Thymus (tissue), 11 donors: ENCODE data around the gene APPBP2. TPM values are rescaled to one million over a fixed set of nuclear protein-coding genes. Genes with fewer than 3 reads are reported as not detected.

Experiments
- DNase-seq, 9 donors: peaks; one replicate each; pipeline ENCODE4 v3.0.0-alpha.2; 2013; ENCODE audit warnings: low spot score in 9 of 9, low read depth in 6 of 9, missing footprints in 1 of 9
- H3K27ac ChIP-seq, 2 donors: one replicate each; pipeline ENCODE4 v1.5.1; 2013; ENCODE audit warnings: control low read depth in 1 of 2, low read depth in 1 of 2, low read length in 1 of 2, mild to moderate bottlenecking in 1 of 2, moderate library complexity in 1 of 2
- H3K27me3 ChIP-seq, 2 donors: one replicate each; pipeline ENCODE4 v1.5.1; 2013; ENCODE audit warnings: low read length in 1 of 2; ENCODE audit not compliant: control insufficient read depth in 2 of 2, insufficient read depth in 1 of 2
- H3K36me3 ChIP-seq, 2 donors: one replicate each; pipeline ENCODE4 v1.5.1; 2013; ENCODE audit warnings: low read length in 1 of 2, mild to moderate bottlenecking in 1 of 2, moderate library complexity in 1 of 2; ENCODE audit not compliant: control insufficient read depth in 2 of 2, insufficient read depth in 2 of 2
- H3K4me1 ChIP-seq, 2 donors: one replicate each; pipeline ENCODE4 v1.5.1; 2013; ENCODE audit warnings: low read length in 2 of 2; ENCODE audit not compliant: control insufficient read depth in 2 of 2, insufficient read depth in 2 of 2
- H3K4me3 ChIP-seq, 2 donors: one replicate each; pipeline ENCODE4 v1.5.1; 2013; ENCODE audit warnings: low read length in 2 of 2, control low read depth in 1 of 2, mild to moderate bottlenecking in 1 of 2
- H3K9me3 ChIP-seq, 2 donors: one replicate each; pipeline ENCODE4 v1.5.1; 2013; ENCODE audit warnings: low read length in 1 of 2, mild to moderate bottlenecking in 1 of 2; ENCODE audit not compliant: control insufficient read depth in 2 of 2, insufficient read depth in 1 of 2
- WGBS: extraction: QIAGEN DNeasy Blood & Tissue Kit; methylation state at CpG from one replicate; pipeline ENCODE4 v1.1.7; 2013; 5-methylcytosine and 5-hydroxymethylcytosine counted together
- polyA plus RNA-seq: library from polyadenylated mRNA; stranded (reverse); fragments of 200-250 nt; gene quantifications from one replicate; pipeline ENCODE4 v1.2.3, GENCODE V29; 2013
- total RNA-seq: library from RNA; stranded (reverse); fragments of 120-200 nt; gene quantifications from one replicate; pipeline ENCODE4 v1.2.4, GENCODE V29; 2013
- donor health status: healthy.

APPBP2 gene
- total and polyA plus RNA-seq, 2 donors = 11.4 to 17.8 TPM

DNA sequence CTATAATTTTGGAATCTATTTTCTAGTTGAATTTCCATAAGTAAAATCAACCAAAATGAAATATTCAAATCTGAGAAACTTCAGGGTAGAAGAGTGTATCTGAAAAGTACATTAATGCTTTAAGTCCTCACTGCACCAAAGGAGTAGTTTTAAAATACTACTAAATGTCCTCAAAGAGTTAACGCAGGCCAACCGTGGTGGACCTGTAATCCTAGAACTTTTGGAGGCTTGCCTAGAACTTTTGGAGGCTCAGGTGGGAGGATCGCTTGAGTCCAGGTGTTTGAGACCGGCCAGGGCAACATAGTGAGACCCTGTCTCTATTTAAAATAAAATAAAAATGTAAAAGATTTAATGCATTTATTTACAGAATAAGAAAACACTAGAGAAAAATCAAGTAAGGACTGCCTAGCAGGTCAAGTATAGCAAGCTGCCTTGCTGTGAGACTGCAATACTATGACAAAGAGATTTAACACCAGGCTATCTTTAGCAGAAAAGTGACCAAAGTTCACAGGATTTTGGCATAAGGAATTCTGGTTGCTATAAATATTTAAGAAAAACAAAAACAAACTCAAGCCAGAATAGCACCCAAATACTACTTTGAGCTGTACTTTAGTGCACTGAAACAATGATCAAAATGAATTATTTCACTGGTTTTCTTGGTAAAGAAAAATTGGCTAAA is 62.7 kb downstream of the APPBP2 start:
- Histone ChIP-seq H3K4me3 (no peak overlapping the region), H3K36me3 (peaks cover 18 to 52% of the 10 kb centered on the region in 2 donors), H3K9me3 (no peaks in the 10 kb centered on the region), H3K27me3 (no peaks in the 10 kb centered on the region), H3K27ac (no peak overlapping the region), H3K4me1 (no peaks in the 10 kb centered on the region)
- no peak for DNase-seq
- 96% methylated on average over 4 of the region's 4 CpGs for WGBS

GRCh38 chr17:60461584-60461983 is 64.5 kb downstream of the APPBP2 start:
- Histone ChIP-seq H3K27ac (no peak overlapping the region), H3K9me3 (no peaks in the 10 kb centered on the region), H3K4me3 (no peak overlapping the region), H3K4me1 (no peaks in the 10 kb centered on the region), H3K27me3 (no peaks in the 10 kb centered on the region), H3K36me3 (peaks cover 30 to 56% of the 10 kb centered on the region in 2 donors)
- WGBS = 97% methylated on average over 1 of the region's 1 CpG
- no peak for DNase-seq

- no peaks in the 10 kb centered on the region for H3K27me3 ChIP-seq
- 98% methylated on average over 2 of the region's 2 CpGs for WGBS
- H3K36me3 ChIP-seq = peaks cover 33 to 50% of the 10 kb centered on the region in 2 donors
- H3K4me3 ChIP-seq = no peak overlapping the region
- H3K27ac ChIP-seq = no peak overlapping the region
- no peaks in the 10 kb centered on the region for H3K9me3 ChIP-seq
- no peak for DNase-seq
- H3K4me1 ChIP-seq = no peaks in the 10 kb centered on the region
Observed at GRCh38 chr17:60457148-60457547, 68.9 kb downstream of the APPBP2 start.

- H3K27me3 ChIP-seq = no peaks in the 10 kb centered on the region
- H3K27ac ChIP-seq = no peak overlapping the region
- peaks cover 33 to 45% of the 10 kb centered on the region in 2 donors for H3K36me3 ChIP-seq
- 86% methylated on average over 4 of the region's 4 CpGs for WGBS
- H3K9me3 ChIP-seq = no peaks in the 10 kb centered on the region
- no peak overlapping the region for H3K4me3 ChIP-seq
- H3K4me1 ChIP-seq = no peaks in the 10 kb centered on the region
- DNase-seq = no peak
Observed at GRCh38 chr17:60455378-60455777, 70.7 kb downstream of the APPBP2 start.

DNA sequence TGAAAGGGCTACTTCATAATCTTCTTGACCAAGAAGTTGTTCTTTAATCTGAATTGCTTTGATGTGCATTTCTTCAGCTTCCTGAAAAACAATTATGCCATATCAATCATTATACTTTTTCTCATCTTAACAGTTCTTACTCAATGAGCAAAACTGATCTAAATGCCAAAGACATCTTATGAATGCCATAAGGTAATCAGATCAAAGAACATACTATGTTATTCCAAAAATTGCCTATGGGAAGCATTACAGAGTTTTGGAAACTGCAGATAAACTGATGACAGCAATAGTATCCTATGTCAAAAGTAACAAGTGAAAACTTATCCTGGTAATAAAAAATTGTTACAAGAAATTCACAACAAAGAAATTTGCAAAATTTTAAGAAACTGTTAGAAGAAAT is 74.1 kb downstream of the APPBP2 start:
- no peak for DNase-seq
- no peak overlapping the region for H3K27ac ChIP-seq
- H3K36me3 ChIP-seq = peaks cover 37 to 42% of the 10 kb centered on the region in 2 donors

GRCh38 chr17:60451071-60451470 is 75.0 kb downstream of the APPBP2 start:
- no peaks in the 10 kb centered on the region for H3K9me3 ChIP-seq
- no peak overlapping the region for H3K27ac ChIP-seq
- WGBS = 100% methylated on average over 1 of the region's 1 CpG
- no peaks in the 10 kb centered on the region for H3K27me3 ChIP-seq
- no peak for DNase-seq
- H3K4me3 ChIP-seq = no peak overlapping the region
- H3K4me1 ChIP-seq = no peaks in the 10 kb centered on the region
- H3K36me3 ChIP-seq = peaks cover 38 to 45% of the 10 kb centered on the region in 2 donors

More for the DNA sequence above, 74.1 kb downstream of the APPBP2 start:
- no peaks in the 10 kb centered on the region for H3K27me3 ChIP-seq
- no peaks in the 10 kb centered on the region for H3K9me3 ChIP-seq
- H3K4me3 ChIP-seq = no peak overlapping the region
- no peaks in the 10 kb centered on the region for H3K4me1 ChIP-seq

DNA sequence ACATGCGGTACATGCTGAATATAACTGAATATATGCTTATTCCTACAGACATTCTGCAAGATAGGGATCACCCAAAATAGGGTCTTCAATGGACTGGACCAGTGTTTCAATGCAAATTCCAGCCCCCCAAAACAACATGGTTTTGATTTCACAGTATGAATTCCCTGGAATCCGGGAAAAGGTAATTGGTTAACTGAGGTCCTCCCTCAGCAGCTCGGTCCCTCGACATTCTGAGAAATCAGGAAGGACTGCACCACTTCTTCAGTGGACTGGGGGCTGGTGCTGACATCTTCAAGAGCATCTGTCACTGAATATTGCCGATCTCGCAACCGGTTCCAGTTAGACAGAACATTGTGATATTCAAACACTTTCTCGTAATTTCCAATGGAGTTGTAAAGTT is 78.7 kb downstream of the APPBP2 start:
- no peak for DNase-seq
- Histone ChIP-seq H3K27ac (no peak overlapping the region), H3K36me3 (peaks cover 22 to 33% of the 10 kb centered on the region in 2 donors), H3K4me3 (no peak overlapping the region), H3K9me3 (no peaks in the 10 kb centered on the region), H3K4me1 (no peaks in the 10 kb centered on the region), H3K27me3 (no peaks in the 10 kb centered on the region)
- 98% methylated on average over 8 of the region's 8 CpGs for WGBS

GRCh38 chr17:60445144-60445543 is 80.9 kb downstream of the APPBP2 start:
- Histone ChIP-seq H3K4me1 (no peaks in the 10 kb centered on the region), H3K27me3 (no peaks in the 10 kb centered on the region), H3K4me3 (no peak overlapping the region), H3K27ac (no peak overlapping the region), H3K9me3 (no peaks in the 10 kb centered on the region), H3K36me3 (peaks cover 17 to 25% of the 10 kb centered on the region in 2 donors)
- no peak for DNase-seq

- no peak for DNase-seq
- Histone ChIP-seq H3K36me3 (peaks cover 8 to 21% of the 10 kb centered on the region in 2 donors), H3K27ac (no peak overlapping the region), H3K4me1 (no peaks in the 10 kb centered on the region), H3K9me3 (no peaks in the 10 kb centered on the region), H3K4me3 (no peak overlapping the region), H3K27me3 (no peaks in the 10 kb centered on the region)
- WGBS = 90% methylated on average over 6 of the region's 6 CpGs
Observed at GRCh38 chr17:60443713-60444112, 82.3 kb downstream of the APPBP2 start.
